ENCODE measurements around the gene CDH2. TPM values are rescaled to one million over a fixed set of nuclear protein-coding genes. Genes with fewer than 3 reads are reported as not detected.
A peak's percentile ranks its signal among the peaks of the same experiment; 100 is the strongest.

The CDH2 gene
- total RNA-seq, 1 donor from 2014 or later, result 87.2 TPM

- DNase-seq (ENCODE audit: extremely low spot score, unreplicated experiment), result no peak
- Mint-ChIP-seq H3K27ac (ENCODE audit: unreplicated experiment) (no peak overlapping the region), H3K27me3 (ENCODE audit: unreplicated experiment) (no peaks in the 10 kb centered on the region), H3K36me3 (ENCODE audit: unreplicated experiment) (no peaks in the 10 kb centered on the region), H3K4me3 (ENCODE audit: unreplicated experiment) (no peak overlapping the region), H3K9me3 (ENCODE audit: unreplicated experiment) (no peaks in the 10 kb centered on the region), H3K4me1 (ENCODE audit: unreplicated experiment) (peaks cover 31% of the 10 kb centered on the region)
- no peak for TF ChIP-seq CTCF (IDR thresholded peaks at IDR 0.05)
Observed at GRCh38 chr18:28043631-28044030, 133.3 kb downstream of the CDH2 start.

GRCh38 chr18:28041366-28041765 is 135.6 kb downstream of the CDH2 start:
- Mint-ChIP-seq H3K36me3 (ENCODE audit: unreplicated experiment) (no peaks in the 10 kb centered on the region), H3K4me3 (ENCODE audit: unreplicated experiment) (no peak overlapping the region), H3K4me1 (ENCODE audit: unreplicated experiment) (peaks cover 31% of the 10 kb centered on the region), H3K27me3 (ENCODE audit: unreplicated experiment) (no peaks in the 10 kb centered on the region), H3K27ac (ENCODE audit: unreplicated experiment) (peak overlapping the region; percentile 20), H3K9me3 (ENCODE audit: unreplicated experiment) (no peaks in the 10 kb centered on the region)
- DNase-seq (ENCODE audit: extremely low spot score, unreplicated experiment), result no peak
- no peak for TF ChIP-seq CTCF (IDR thresholded peaks at IDR 0.05)

GRCh38 chr18:28040716-28041115 is 136.2 kb downstream of the CDH2 start:
- peaks cover 35% of the 10 kb centered on the region for H3K4me1 Mint-ChIP-seq (ENCODE audit: unreplicated experiment)
- TF ChIP-seq CTCF (IDR thresholded peaks at IDR 0.05), result no peak
- DNase-seq (ENCODE audit: extremely low spot score, unreplicated experiment), result no peak
- H3K36me3 Mint-ChIP-seq (ENCODE audit: unreplicated experiment), result no peaks in the 10 kb centered on the region
- H3K9me3 Mint-ChIP-seq (ENCODE audit: unreplicated experiment), result no peaks in the 10 kb centered on the region
- H3K27me3 Mint-ChIP-seq (ENCODE audit: unreplicated experiment), result no peaks in the 10 kb centered on the region
- H3K4me3 Mint-ChIP-seq (ENCODE audit: unreplicated experiment), result no peak overlapping the region
- H3K27ac Mint-ChIP-seq (ENCODE audit: unreplicated experiment), result peak overlapping the region; percentile 20

GRCh38 chr18:28040211-28040610 is 136.7 kb downstream of the CDH2 start:
- Mint-ChIP-seq H3K36me3 (ENCODE audit: unreplicated experiment) (no peaks in the 10 kb centered on the region), H3K9me3 (ENCODE audit: unreplicated experiment) (no peaks in the 10 kb centered on the region), H3K4me1 (ENCODE audit: unreplicated experiment) (peaks cover 31% of the 10 kb centered on the region), H3K27ac (ENCODE audit: unreplicated experiment) (peak overlapping the region; percentile 20), H3K27me3 (ENCODE audit: unreplicated experiment) (no peaks in the 10 kb centered on the region), H3K4me3 (ENCODE audit: unreplicated experiment) (no peak overlapping the region)
- TF ChIP-seq CTCF (IDR thresholded peaks at IDR 0.05), result no peak
- DNase-seq (ENCODE audit: extremely low spot score, unreplicated experiment), result no peak

GRCh38 chr18:28039691-28040090 is 137.2 kb downstream of the CDH2 start:
- TF ChIP-seq CTCF (IDR thresholded peaks at IDR 0.05), result no peak
- Mint-ChIP-seq H3K27ac (ENCODE audit: unreplicated experiment) (no peak overlapping the region), H3K36me3 (ENCODE audit: unreplicated experiment) (no peaks in the 10 kb centered on the region), H3K4me3 (ENCODE audit: unreplicated experiment) (no peak overlapping the region), H3K9me3 (ENCODE audit: unreplicated experiment) (no peaks in the 10 kb centered on the region), H3K4me1 (ENCODE audit: unreplicated experiment) (peaks cover 31% of the 10 kb centered on the region), H3K27me3 (ENCODE audit: unreplicated experiment) (no peaks in the 10 kb centered on the region)
- DNase-seq (ENCODE audit: extremely low spot score, unreplicated experiment), result no peak
